SU-DHL-6 (cell line): ENCODE data around the gene GPR65.

ENCODE experiments used
- EZH2phosphoT487 ChIP-seq: fragments of 200-600 bp; sonication (generic), shearing (Covaris generic); conservative IDR thresholded peaks from 2 replicates; pipeline ENCODE4 v1.6.1; 2018; ENCODE audit warnings: mild to moderate bottlenecking, antibody characterized with exemption, low read length, moderate library complexity, mixed read lengths
- TF ChIP-seq, protein P1 (sequence below): fragments of 200-600 bp; sonication (generic); IDR thresholded peaks from one replicate; pipeline ENCODE4 v1.5.1; 2017; ENCODE audit warnings: antibody characterized with exemption, mild to moderate bottlenecking, low read length, moderate library complexity; ENCODE audit not compliant: insufficient read depth, poor library complexity, severe bottlenecking

DNA sequence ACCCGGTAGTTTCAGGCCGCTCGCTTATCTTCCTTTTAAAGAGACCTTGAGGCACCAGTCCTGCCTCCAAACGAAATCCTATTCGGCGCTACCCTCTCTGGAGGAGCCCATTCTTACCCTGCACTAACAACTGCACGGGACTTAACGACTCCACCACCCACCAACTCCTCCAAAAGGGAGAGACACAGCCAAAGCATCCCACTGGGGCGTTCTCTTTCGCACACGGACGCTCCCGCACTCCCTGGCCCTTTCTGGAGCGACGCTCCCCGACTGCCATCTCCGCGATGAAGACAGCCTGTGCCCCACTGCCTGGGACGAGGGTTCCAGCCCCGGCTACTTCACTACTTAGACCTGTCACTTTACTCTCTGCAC is 12.6 kb upstream of the GPR65 start:
- TF ChIP-seq, protein P1, sequence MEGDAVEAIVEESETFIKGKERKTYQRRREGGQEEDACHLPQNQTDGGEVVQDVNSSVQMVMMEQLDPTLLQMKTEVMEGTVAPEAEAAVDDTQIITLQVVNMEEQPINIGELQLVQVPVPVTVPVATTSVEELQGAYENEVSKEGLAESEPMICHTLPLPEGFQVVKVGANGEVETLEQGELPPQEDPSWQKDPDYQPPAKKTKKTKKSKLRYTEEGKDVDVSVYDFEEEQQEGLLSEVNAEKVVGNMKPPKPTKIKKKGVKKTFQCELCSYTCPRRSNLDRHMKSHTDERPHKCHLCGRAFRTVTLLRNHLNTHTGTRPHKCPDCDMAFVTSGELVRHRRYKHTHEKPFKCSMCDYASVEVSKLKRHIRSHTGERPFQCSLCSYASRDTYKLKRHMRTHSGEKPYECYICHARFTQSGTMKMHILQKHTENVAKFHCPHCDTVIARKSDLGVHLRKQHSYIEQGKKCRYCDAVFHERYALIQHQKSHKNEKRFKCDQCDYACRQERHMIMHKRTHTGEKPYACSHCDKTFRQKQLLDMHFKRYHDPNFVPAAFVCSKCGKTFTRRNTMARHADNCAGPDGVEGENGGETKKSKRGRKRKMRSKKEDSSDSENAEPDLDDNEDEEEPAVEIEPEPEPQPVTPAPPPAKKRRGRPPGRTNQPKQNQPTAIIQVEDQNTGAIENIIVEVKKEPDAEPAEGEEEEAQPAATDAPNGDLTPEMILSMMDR, result no peak
- no peak for TF ChIP-seq EZH2phosphoT487
